Stimulated activated effector memory CD8-positive, alpha-beta T cell treated with anti-CD3 and anti-CD28 coated beads, Interleukin-12 subunit alpha, Interleukin-12 subunit beta, amount 100 ng/mL, for 72 hours (primary cell): Measurements from ENCODE around the gene FYCO1.

ENCODE experiments used
- ATAC-seq: fragments of 150-1000 bp; cut with Tn5 transposase; 2 replicates; pipeline ENCODE4 v1.10.0; 2021
- DNase-seq, 2 donors: peaks; one replicate each; pipeline ENCODE4 v3.0.0; 2021 to 2022; ENCODE audit warnings: low spot score in 2 of 2
- H3K27ac Mint-ChIP-seq: one replicate; pipeline ENCODE4 v1.8.0; 2022; ENCODE audit warnings: mild to moderate bottlenecking, mixed read lengths
- H3K36me3 Mint-ChIP-seq: one replicate; pipeline ENCODE4 v1.8.0; 2022; ENCODE audit warnings: mild to moderate bottlenecking, mixed read lengths
- H3K4me1 Mint-ChIP-seq: one replicate; pipeline ENCODE4 v1.8.0; 2022; ENCODE audit warnings: mixed read lengths
- H3K4me3 Mint-ChIP-seq: one replicate; pipeline ENCODE4 v1.8.0; 2022; ENCODE audit warnings: mild to moderate bottlenecking, mixed read lengths
- H3K9me3 Mint-ChIP-seq: one replicate; pipeline ENCODE4 v1.8.0; 2022; ENCODE audit warnings: mixed read lengths

The FYCO1 gene

DNA sequence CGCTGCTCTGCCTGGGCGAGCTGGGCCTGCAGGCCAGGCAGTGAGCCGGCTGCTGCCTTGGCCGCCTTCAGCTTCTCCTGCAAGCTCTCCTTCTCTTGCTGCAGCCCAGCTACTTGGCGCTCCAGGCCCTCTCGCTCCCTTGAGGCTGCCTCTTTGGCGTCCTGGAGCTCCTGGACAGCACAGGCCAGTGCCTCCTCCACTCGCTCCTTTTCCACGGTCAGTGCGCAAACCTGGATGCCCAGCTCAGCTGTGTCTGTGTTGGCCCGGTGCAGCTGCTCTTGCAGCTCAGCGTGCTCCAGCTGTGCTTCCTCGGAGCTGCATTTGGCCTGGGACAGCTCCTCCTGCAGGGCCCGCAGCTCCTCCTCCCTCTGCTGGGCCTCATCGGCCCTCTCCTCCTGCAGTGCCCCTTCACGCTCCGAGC lies 29.2 kb downstream of the FYCO1 start:
- Mint-ChIP-seq H3K36me3 (peaks cover 100% of the 10 kb centered on the region), H3K27ac (peak overlapping the region; percentile 77), H3K4me1 (peaks cover 99% of the 10 kb centered on the region), H3K9me3 (no peaks in the 10 kb centered on the region), H3K4me3 (peak overlapping the region; percentile 73)
- DNase-seq (no peak), ATAC-seq (no peak)

GRCh38 chr3:45965653-45966052 lies 30.0 kb downstream of the FYCO1 start:
- peak overlapping the region; percentile 73 for H3K4me3 Mint-ChIP-seq
- peaks cover 97% of the 10 kb centered on the region for H3K4me1 Mint-ChIP-seq
- no peaks in the 10 kb centered on the region for H3K9me3 Mint-ChIP-seq
- peaks cover 100% of the 10 kb centered on the region for H3K36me3 Mint-ChIP-seq
- peak; percentile 9 for ATAC-seq
- DNase-seq = no peak
- H3K27ac Mint-ChIP-seq = peak overlapping the region; percentile 81

DNA sequence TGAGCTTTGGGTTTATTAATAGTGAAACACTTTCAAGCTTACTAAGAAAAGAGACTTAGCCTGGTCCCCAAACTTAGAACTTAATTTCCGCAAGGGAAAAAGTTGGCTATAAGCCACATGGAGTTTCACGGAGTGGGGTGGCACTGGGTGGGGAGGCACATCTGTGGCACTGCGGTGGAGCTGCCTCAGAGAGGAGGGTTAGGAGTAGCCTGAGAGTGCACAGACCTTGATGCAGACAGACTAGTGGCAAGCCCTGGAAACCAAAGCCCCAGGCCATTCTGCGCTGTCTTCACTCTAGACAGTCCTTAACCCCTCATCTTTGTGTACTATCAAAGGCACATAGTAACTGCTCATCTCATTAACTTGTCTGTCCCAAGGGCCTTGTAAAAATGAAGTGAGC lies 30.4 kb downstream of the FYCO1 start:
- ATAC-seq (peak; percentile 56), DNase-seq (no peak)
- Mint-ChIP-seq H3K4me3 (peak overlapping the region; percentile 73), H3K27ac (peak overlapping the region; percentile 81), H3K9me3 (no peaks in the 10 kb centered on the region), H3K36me3 (peaks cover 100% of the 10 kb centered on the region), H3K4me1 (peaks cover 95% of the 10 kb centered on the region)

DNA sequence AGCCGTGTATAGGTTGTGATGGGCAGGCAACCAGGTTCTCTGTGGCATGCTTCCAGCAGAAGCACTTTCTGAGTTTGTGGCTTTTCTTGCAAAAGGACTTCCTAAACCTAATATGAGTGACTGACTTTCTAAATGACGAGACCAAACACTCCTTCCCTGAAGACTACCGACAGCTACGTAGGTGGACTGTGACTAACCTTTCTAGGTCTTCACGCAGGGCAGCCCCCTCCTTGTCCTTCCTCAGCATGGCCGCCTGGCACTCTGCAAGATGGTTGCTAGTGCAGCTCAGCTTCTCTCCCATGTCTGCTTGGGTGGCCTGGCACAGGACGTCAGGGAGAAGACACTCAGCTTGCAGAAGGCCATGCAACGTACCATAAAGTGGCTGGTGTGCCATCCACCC lies 31.5 kb downstream of the FYCO1 start:
- peaks cover 100% of the 10 kb centered on the region for H3K36me3 Mint-ChIP-seq
- DNase-seq (peak; percentile 40 to 80), ATAC-seq (peak; percentile 93)
- peak overlapping the region; percentile 81 for H3K27ac Mint-ChIP-seq
- H3K9me3 Mint-ChIP-seq = no peaks in the 10 kb centered on the region
- H3K4me3 Mint-ChIP-seq = peak overlapping the region; percentile 73
- peaks cover 95% of the 10 kb centered on the region for H3K4me1 Mint-ChIP-seq

DNA sequence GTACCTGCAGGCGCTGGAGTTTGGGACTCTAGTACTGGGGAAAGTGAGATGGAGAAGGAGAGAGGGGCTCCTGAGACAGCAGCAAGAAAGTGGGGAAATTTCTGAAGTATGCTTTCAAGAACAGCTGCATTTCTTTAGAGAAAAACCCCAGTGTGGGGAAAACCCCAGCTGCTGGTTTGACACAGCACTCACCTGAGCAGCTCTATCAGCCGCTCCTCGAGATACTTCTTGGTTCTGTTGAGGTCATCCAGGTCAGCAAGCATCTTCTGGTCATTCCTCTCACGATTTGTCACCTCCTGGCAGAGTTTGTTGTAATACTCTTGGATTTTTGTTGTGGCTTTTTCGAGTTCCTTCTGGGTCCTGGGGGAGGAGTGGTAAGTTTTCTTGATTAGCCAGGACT lies 33.6 kb downstream of the FYCO1 start:
- DNase-seq = no peak
- Mint-ChIP-seq H3K9me3 (no peaks in the 10 kb centered on the region), H3K36me3 (peaks cover 100% of the 10 kb centered on the region), H3K27ac (peak overlapping the region; percentile 81), H3K4me1 (peaks cover 91% of the 10 kb centered on the region), H3K4me3 (peak overlapping the region; percentile 73)
- ATAC-seq = peak; percentile 55

DNA sequence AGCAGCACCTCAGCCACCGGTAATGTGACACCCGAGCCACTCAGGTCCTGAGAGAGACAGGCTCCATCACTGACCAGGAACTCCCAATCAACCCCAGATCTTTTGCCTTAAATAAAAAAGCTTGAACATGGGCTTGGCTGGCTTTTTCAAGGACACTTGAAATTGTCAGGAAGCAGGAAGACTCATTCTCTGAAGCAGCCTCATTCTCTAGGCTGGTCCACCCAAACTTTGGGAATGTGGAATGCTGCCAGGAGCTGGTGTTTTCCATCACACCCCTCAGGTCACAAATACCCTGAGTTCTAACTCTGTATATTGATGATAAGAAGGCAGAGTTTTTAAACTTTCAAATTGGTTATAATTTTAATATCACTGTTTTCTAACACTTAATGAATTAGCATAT lies 35.3 kb downstream of the FYCO1 start:
- Mint-ChIP-seq H3K27ac (peak overlapping the region; percentile 48), H3K9me3 (no peaks in the 10 kb centered on the region), H3K36me3 (peaks cover 100% of the 10 kb centered on the region), H3K4me1 (peaks cover 79% of the 10 kb centered on the region), H3K4me3 (no peak overlapping the region)
- DNase-seq (no peak), ATAC-seq (no peak)

- H3K36me3 Mint-ChIP-seq = peaks cover 100% of the 10 kb centered on the region
- peaks cover 79% of the 10 kb centered on the region for H3K4me1 Mint-ChIP-seq
- peak overlapping the region; percentile 83 for H3K27ac Mint-ChIP-seq
These were observed 36.4 kb downstream of the FYCO1 start for GRCh38 chr3:45959201-45959600.

DNA sequence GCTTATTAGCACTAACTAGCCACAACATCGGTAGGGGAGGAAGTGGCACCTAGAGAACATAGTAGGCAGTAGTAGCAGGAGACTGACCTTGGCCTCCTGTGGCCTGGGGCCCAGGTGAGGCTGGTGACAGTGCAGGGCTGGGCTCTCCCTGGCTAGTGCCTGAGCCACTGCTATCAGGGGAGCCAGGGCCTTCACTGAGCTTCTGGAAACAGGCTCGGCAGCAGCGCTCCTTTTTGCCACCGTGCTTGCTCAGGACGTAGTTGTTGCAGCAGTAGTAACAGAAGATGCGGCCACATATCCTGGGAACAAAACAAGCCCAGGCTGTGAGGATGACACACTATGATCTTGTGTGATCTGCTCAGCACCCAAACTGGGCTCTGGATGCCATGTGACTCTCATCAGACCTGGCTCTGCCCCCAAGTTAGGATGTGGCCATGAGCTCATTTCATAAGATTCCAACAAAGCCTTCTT lies 37.3 kb downstream of the FYCO1 start:
- DNase-seq (no peak), ATAC-seq (peak; percentile 69)
- Mint-ChIP-seq H3K9me3 (no peaks in the 10 kb centered on the region), H3K27ac (peak overlapping the region; percentile 83), H3K4me1 (peaks cover 79% of the 10 kb centered on the region), H3K4me3 (peak overlapping the region; percentile 64), H3K36me3 (peaks cover 100% of the 10 kb centered on the region)

More at GRCh38 chr3:45959201-45959600, 36.4 kb downstream of the FYCO1 start:
- H3K9me3 Mint-ChIP-seq = no peaks in the 10 kb centered on the region
- ATAC-seq (no peak), DNase-seq (no peak)
- peak overlapping the region; percentile 64 for H3K4me3 Mint-ChIP-seq

DNA sequence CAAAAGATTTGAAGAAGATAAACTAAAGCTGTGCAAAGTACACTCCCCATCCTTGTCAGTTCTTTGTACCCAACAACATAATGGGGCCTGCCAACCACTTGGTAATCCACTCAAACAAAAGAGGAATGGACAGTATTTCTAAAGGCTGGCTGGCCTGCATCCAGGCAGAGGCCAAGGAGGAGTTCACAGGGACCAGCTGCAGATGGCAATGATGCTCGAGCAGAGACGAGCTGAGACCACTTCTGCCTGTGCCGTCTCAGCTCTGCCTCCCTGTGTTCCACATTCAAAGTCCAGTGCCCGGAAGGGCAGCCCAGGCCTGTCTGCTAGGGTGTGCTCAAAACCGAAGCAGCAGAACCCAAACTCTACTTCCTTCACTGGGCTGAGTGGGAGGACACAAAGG lies 38.0 kb downstream of the FYCO1 start:
- ATAC-seq (no peak), DNase-seq (no peak)
- Mint-ChIP-seq H3K4me1 (peaks cover 79% of the 10 kb centered on the region), H3K36me3 (peaks cover 100% of the 10 kb centered on the region), H3K9me3 (no peaks in the 10 kb centered on the region), H3K4me3 (peak overlapping the region; percentile 64), H3K27ac (peak overlapping the region; percentile 83)

- ATAC-seq (no peak), DNase-seq (no peak)
- peaks cover 100% of the 10 kb centered on the region for H3K36me3 Mint-ChIP-seq
- H3K9me3 Mint-ChIP-seq = no peaks in the 10 kb centered on the region
- peak overlapping the region; percentile 17 for H3K4me3 Mint-ChIP-seq
- H3K4me1 Mint-ChIP-seq = peaks cover 81% of the 10 kb centered on the region
- H3K27ac Mint-ChIP-seq = peak overlapping the region; percentile 52
These were observed 39.9 kb downstream of the FYCO1 start for GRCh38 chr3:45955706-45956105.

DNA sequence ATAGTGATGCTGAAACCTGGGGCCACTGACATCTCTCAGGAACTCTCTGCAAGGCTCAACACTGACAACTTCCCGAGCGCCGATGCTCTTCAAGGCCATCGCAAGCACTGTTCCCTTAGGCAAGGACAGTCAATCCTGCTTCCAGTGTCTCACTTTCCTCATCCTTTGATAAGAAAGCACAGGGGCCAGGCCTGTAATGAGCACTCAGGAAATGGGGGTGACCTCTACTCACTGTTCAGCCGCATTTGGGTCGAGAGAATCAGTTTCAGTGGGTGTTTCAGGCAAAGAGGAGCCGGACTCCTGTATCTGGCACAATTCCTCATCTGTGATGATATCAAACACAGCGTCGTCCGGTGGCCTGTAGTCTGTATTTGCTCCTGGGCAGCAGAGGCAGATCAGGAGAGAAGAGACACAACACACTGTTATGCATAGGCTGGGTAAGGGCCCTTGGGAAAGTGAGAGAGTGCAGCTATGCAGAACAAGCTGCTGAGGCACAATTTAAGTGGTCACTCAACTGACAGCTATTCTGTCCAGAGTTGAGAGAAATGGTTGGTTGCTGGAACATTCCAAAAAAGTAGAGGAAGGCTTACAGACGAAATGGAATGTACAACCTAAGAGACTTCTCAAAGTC lies 40.5 kb downstream of the FYCO1 start:
- DNase-seq (no peak), ATAC-seq (no peak)
- Mint-ChIP-seq H3K36me3 (peaks cover 100% of the 10 kb centered on the region), H3K27ac (peak overlapping the region; percentile 52), H3K4me3 (peak overlapping the region; percentile 17), H3K9me3 (no peaks in the 10 kb centered on the region), H3K4me1 (peaks cover 84% of the 10 kb centered on the region)

- Mint-ChIP-seq H3K4me1 (peaks cover 84% of the 10 kb centered on the region), H3K36me3 (peaks cover 100% of the 10 kb centered on the region), H3K9me3 (no peaks in the 10 kb centered on the region), H3K27ac (peak overlapping the region; percentile 26), H3K4me3 (no peak overlapping the region)
- DNase-seq = no peak
- no peak for ATAC-seq
These were observed 41.3 kb downstream of the FYCO1 start for GRCh38 chr3:45954306-45954705.

DNA sequence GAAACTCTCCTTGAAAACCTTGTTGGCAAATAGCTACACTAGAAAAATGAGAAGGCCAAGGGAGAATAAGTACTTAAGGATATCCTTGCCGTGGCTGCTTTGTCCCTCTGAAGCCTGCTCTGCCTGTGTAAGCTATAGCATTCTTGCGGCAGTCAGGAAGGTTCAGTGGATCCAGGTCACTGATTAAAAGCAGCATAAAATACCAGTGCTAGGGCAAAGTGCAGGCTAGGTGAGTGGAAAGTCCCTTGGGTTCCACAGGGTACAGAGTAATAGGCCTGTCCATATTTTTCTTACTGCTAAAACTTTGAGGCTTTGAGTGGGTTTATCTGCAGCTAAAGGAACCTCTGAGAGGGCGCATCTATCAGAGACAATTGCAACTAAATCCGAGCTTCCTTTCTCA lies 42.1 kb downstream of the FYCO1 start:
- ATAC-seq = no peak
- Mint-ChIP-seq H3K27ac (peak overlapping the region; percentile 93), H3K4me3 (peak overlapping the region; percentile 80), H3K36me3 (peaks cover 100% of the 10 kb centered on the region), H3K9me3 (no peaks in the 10 kb centered on the region), H3K4me1 (peaks cover 84% of the 10 kb centered on the region)
- DNase-seq = no peak

DNA sequence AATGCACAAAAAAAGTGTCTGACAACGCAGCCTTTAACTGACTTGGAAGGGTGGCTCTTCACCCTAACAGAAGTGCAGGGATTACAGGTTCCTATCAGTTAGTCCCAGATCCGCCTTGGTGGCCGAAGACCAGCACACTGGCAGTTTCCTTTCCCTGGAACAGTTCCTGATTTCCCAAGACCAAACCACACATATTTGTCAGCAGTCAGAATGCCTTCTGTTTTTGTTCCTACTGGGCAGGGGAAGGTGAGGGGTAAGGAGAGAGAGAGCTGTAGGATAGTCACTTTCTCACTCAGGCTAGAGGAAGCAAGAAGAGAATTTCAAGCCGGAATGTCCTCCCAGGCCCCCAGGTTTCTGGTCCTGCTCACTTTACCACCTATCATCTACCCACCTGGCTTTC lies 43.2 kb downstream of the FYCO1 start:
- DNase-seq (no peak), ATAC-seq (no peak)
- Mint-ChIP-seq H3K36me3 (peaks cover 100% of the 10 kb centered on the region), H3K27ac (peak overlapping the region; percentile 93), H3K4me3 (peak overlapping the region; percentile 80), H3K9me3 (no peaks in the 10 kb centered on the region), H3K4me1 (peaks cover 84% of the 10 kb centered on the region)

GRCh38 chr3:45951946-45952345 lies 43.7 kb downstream of the FYCO1 start:
- H3K27ac Mint-ChIP-seq = peak overlapping the region; percentile 93
- H3K4me1 Mint-ChIP-seq = peaks cover 89% of the 10 kb centered on the region

More at GRCh38 chr3:45951946-45952345, 43.7 kb downstream of the FYCO1 start:
- no peak for DNase-seq
- Mint-ChIP-seq H3K9me3 (no peaks in the 10 kb centered on the region), H3K4me3 (peak overlapping the region; percentile 80), H3K36me3 (peaks cover 100% of the 10 kb centered on the region)
- no peak for ATAC-seq
